ENCODE measurements around the gene DCPS. TPM values are rescaled to one million over a fixed set of nuclear protein-coding genes. Genes with fewer than 3 reads are reported as not detected.
"Not testable (repeated sequence)": the region's sequence is repeated elsewhere in the genome, so short reads cannot be mapped to it uniquely, and the experiment has no call there.

The DCPS gene
- total RNA-seq, 1 experiment from 2014 or later, result 17.1 TPM

DNA sequence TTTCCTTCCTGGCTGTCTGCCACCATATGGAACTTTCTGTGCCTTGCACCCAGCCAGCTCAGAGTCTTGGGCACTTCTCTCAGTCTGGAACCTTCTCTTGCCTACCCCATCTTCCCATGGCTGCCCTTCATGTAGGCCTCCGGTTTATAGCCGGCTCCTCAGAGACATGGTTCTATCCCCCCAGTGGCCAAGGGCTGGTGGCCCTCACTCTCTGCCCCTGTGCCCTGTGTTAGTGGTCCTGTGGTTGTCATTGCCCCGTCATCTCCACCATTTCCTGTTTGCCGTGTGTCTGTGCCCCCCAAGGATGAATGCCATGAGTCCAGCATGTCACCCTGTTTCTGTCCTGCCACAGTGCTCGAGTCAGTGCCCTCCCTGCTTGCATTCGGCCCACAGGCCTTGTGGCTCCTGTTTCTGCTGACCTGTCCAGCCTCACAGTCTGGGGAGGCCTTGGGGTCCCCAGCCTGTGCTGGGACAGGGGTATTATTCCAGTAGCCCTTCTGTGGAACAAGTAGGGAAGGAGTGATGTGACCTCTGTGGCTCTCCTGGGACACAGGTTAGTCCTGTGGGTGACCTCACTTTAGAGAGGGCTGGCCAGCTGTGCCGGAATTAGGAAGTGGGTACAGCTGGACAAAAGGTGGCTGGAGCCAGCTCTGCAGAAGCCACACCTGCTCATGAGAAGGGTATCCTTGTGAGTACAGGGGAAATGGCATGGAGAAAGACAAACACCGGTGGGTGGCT is 82.3 kb downstream of the DCPS start:
- DNase-seq (ENCODE audit: low read depth), result no peak
- in situ Hi-C loops (cut with HindIII; ENCODE audit: low pct_unique_long_range_greater_than_20kb, low sequenced_read_pairs), result no loop called here

DNA sequence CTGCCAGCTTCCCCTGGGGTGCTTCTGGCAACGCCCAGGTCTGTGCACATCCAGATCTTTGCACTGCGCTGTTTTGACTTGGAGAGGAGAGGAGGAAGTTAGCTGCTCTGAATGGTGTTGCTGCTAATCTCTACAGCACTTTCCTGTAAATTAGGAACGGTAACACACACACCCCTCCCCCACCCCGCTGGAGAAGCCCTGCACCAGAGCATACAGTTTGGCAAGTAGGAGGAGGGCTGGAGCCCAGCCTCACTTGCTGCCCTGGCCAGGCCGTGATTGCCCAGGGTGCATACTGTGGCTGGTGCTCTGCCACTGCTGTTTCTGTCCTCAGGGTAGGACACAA is 82.8 kb downstream of the DCPS start:
- DNase-seq (ENCODE audit: low read depth); in situ Hi-C loops (cut with HindIII; ENCODE audit: low pct_unique_long_range_greater_than_20kb, low sequenced_read_pairs): not testable (repeated sequence)

- DNase-seq (ENCODE audit: low read depth), result no peak
- in situ Hi-C loops (cut with HindIII; ENCODE audit: low pct_unique_long_range_greater_than_20kb, low sequenced_read_pairs), result no loop called here
Measured at GRCh38 chr11:126387857-126388256, 84.0 kb downstream of the DCPS start.

DNA sequence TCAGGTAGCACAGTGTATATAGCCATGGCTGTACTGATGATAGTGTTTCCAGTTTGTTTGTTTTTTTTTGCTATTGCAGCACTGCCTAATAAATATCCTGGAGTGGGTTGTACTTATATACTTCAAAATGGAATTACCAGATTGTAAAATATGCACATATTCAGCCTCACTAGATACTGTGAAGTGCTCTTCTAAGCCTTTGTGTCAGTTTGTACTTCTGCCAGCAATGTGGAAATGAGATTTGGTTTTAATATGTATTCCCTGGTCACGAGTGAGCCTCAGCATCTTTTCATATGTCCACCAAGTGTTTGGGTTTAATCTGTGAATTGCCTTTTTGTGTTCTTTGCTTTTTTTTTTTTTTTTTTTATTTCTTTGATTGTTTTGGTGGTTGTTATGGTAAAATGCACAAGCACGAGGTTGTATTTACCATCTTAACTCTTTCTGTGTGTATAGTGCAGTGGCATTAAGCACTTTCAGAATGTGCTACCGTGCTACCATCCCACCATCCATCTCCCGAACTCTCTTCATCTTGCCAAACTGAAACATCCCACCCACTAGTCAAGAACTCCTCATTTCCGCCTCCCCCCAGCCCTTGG is 86.5 kb downstream of the DCPS start:
- DNase-seq (ENCODE audit: low read depth), result no peak
- in situ Hi-C loops (cut with HindIII; ENCODE audit: low pct_unique_long_range_greater_than_20kb, low sequenced_read_pairs), result no loop called here

- no peak for DNase-seq (ENCODE audit: low read depth)
- in situ Hi-C loops (cut with HindIII; ENCODE audit: low pct_unique_long_range_greater_than_20kb, low sequenced_read_pairs), result no loop called here
Measured at GRCh38 chr11:126391286-126391954, 87.6 kb downstream of the DCPS start.

DNA sequence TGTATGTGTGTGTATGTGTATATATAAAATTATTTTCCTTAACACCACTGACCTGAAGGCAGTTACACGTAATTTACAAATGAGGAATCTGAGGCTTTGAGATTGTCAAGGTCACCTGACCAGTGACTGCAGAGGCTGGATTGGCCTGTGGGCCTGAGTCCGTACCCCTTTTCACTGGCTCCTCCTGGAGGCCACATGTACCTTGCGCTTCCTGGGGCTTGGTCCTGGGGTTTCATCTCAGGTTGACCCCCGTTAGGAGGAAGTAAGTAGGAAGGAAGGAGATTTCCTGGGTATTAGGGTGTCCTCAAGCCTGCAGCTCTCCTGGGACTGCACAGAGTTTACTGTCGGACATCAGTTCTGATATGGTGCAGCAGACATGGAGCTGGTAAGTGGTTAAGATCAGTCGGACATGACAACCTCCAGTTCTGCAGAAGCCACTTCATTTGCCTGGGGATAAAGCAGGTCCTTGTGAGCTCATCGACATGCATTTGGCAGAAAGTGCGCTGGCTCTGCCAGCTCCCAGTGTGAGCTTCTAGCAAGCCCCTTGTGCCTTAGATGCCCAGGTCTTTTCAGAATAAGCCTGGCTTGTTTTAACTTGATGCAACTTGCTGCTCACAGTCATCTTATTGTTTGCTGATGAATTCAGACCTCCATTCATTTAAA is 88.2 kb downstream of the DCPS start:
- in situ Hi-C loops (cut with HindIII; ENCODE audit: low pct_unique_long_range_greater_than_20kb, low sequenced_read_pairs), result no loop called here
- DNase-seq (ENCODE audit: low read depth), result no peak

- no peak for DNase-seq (ENCODE audit: low read depth)
- in situ Hi-C loops (cut with HindIII; ENCODE audit: low pct_unique_long_range_greater_than_20kb, low sequenced_read_pairs), result no loop called here
Measured at GRCh38 chr11:126392633-126393013, 88.8 kb downstream of the DCPS start.

DNA sequence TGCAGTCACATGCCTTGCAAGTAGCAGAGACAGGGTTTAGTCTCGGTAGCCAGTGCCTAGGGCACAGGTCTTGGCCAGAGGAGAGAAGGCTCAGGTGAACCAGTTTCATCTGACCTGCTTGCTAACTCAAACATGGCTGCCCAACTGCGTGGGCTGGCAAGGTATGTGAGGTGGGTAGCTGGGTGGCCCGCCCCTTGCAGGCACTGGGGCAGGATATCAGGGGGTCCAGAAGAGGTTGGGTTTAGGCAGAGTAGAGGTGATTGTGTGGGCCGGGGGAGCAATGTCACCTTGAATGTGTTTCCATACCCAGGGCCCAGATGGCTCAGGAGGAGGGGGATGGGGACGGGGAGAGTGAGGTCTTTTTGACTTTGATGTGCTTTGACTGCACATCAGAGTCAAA is 89.3 kb downstream of the DCPS start:
- in situ Hi-C loops (cut with HindIII; ENCODE audit: low pct_unique_long_range_greater_than_20kb, low sequenced_read_pairs), result no loop called here
- DNase-seq (ENCODE audit: low read depth), result no peak

GRCh38 chr11:126394036-126394435 is 90.2 kb downstream of the DCPS start:
- DNase-seq (ENCODE audit: low read depth), result no peak
- in situ Hi-C loops (cut with HindIII; ENCODE audit: low pct_unique_long_range_greater_than_20kb, low sequenced_read_pairs), result no loop called here

GRCh38 chr11:126394634-126395072 is 90.8 kb downstream of the DCPS start:
- peak; percentile 50 for DNase-seq (ENCODE audit: low read depth)
- in situ Hi-C loops (cut with HindIII; ENCODE audit: low pct_unique_long_range_greater_than_20kb, low sequenced_read_pairs), result not testable (repeated sequence)

Other genes with a start within 250 kb of the DCPS start
- 2.2 TPM in 2 replicates for gene CDON, start 241.2 kb upstream of the DCPS start, total RNA-seq (2014; rRNA removed; shearing (Covaris generic); ENCODE audit: low replicate concordance)
- 9.2 and 11.7 TPM in 2 replicates for gene RPUSD4, start 92.4 kb upstream of the DCPS start, total RNA-seq (2014; rRNA removed; shearing (Covaris generic); ENCODE audit: low replicate concordance)
- 2.3 and 5.7 TPM in 2 replicates for gene FAM118B, start 92.3 kb upstream of the DCPS start, total RNA-seq (2014; rRNA removed; shearing (Covaris generic); ENCODE audit: low replicate concordance)
- gene SRPRA, start 35.2 kb upstream of the DCPS start, total RNA-seq (2014; rRNA removed; shearing (Covaris generic); ENCODE audit: low replicate concordance), result 51.0 and 57.5 TPM in 2 replicates
- 18.8 and 31.8 TPM in 2 replicates for gene FOXRED1, start 34.9 kb upstream of the DCPS start, total RNA-seq (2014; rRNA removed; shearing (Covaris generic); ENCODE audit: low replicate concordance)
- 1.4 and 2.0 TPM in 2 replicates for gene TIRAP, start 21.0 kb upstream of the DCPS start, total RNA-seq (2014; rRNA removed; shearing (Covaris generic); ENCODE audit: low replicate concordance)
- 44.7 and 54.0 TPM in 2 replicates for gene ST3GAL4, start 51.6 kb downstream of the DCPS start, total RNA-seq (2014; rRNA removed; shearing (Covaris generic); ENCODE audit: low replicate concordance)

Measured in Caki2 (cell line).